Calu3 (cell line): ENCODE results near the gene PDLIM3. TPM values are rescaled to one million over a fixed set of nuclear protein-coding genes. Genes with fewer than 3 reads are reported as not detected.

ENCODE experiments used
- BruUV-seq: library from RNA; stranded (reverse); fragments of 400-500 nt; replicated peaks from 2 replicates; lab custom pipeline; 2021; lab: Mats Ljungman, UMichigan
- CTCF ChIA-PET: fragments of 300-600 bp; sonication (Branson Sonifier 250); formaldehyde crosslinking; loops from one replicate; lab custom pipeline; 2022; ENCODE audit warnings: antibody characterized with exemption; lab: Charles Lee
- DNase-seq: peaks from one replicate; pipeline ENCODE4 v3.0.0; 2022
- H3K27ac Mint-ChIP-seq: one replicate; pipeline ENCODE4 v1.8.0; 2022; ENCODE audit warnings: mixed read lengths; ENCODE audit not compliant: unreplicated experiment
- H3K27me3 Mint-ChIP-seq: one replicate; pipeline ENCODE4 v1.8.0; 2022; ENCODE audit warnings: mixed read lengths; ENCODE audit not compliant: unreplicated experiment
- H3K36me3 Mint-ChIP-seq: one replicate; pipeline ENCODE4 v1.8.0; 2022; ENCODE audit warnings: mild to moderate bottlenecking, moderate library complexity, mixed read lengths; ENCODE audit not compliant: insufficient read depth, unreplicated experiment
- H3K4me1 Mint-ChIP-seq: one replicate; pipeline ENCODE4 v1.8.0; 2022; ENCODE audit warnings: mild to moderate bottlenecking, low read depth, mixed read lengths; ENCODE audit not compliant: unreplicated experiment
- H3K4me3 Mint-ChIP-seq: one replicate; pipeline ENCODE4 v1.8.0; 2022; ENCODE audit warnings: mild to moderate bottlenecking, low read depth, moderate library complexity, mixed read lengths; ENCODE audit not compliant: unreplicated experiment
- H3K9me3 Mint-ChIP-seq: one replicate; pipeline ENCODE4 v1.8.0; 2022; ENCODE audit warnings: low read depth, mixed read lengths; ENCODE audit not compliant: unreplicated experiment
- CTCF ChIP-seq: fragments of 200-600 bp; IDR thresholded peaks from one replicate; pipeline ENCODE4 v1.8.0; 2022; ENCODE audit warnings: antibody characterized with exemption; ENCODE audit not compliant: unreplicated experiment
- intact Hi-C: fragments of 100-400 bp; cut with micrococcal nuclease; formaldehyde crosslinking; loops from one replicate; pipeline ENCODE4 v1.10.0; 2022; ENCODE audit not compliant: unreplicated experiment
- total RNA-seq: library from RNA; stranded (reverse); gene quantifications from 2 replicates; pipeline ENCODE4 v1.2.3, GENCODE V29; 2022

Gene PDLIM3
- total RNA-seq, 1 experiment from 2014 or later = 0.50 TPM

DNA sequence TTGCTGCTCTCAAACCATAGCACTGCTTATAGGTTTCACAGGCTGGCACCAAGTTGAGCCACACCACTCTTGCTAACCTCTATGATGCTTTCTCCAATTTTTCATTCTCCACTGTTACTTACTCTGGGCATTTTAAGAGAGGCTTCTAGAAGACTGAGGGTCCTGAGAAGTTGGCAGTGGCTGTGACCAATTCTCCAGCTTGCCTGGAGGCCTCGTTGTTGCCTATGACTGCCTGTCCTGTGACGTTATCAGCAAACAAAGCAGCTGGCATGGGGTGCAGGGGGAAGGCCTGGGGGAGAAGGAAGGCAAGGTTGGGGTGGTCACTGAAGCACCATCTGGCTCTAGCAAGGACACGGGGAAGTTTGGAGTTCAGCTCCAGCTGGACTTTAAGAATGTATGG is 30.4 kb upstream of the PDLIM3 start:
- CTCF ChIA-PET = no interaction called here
- no peak for DNase-seq
- H3K4me3 Mint-ChIP-seq = no peak overlapping the region
- no peak for TF ChIP-seq CTCF
- H3K36me3 Mint-ChIP-seq = no peaks in the 10 kb centered on the region
- H3K9me3 Mint-ChIP-seq = no peaks in the 10 kb centered on the region
- no peaks in the 10 kb centered on the region for H3K27me3 Mint-ChIP-seq
- intact Hi-C loops = no loop called here
- no peak overlapping the region for H3K27ac Mint-ChIP-seq
- no TSS peak for BruUV-seq
- H3K4me1 Mint-ChIP-seq = peaks cover 13% of the 10 kb centered on the region

- TF ChIP-seq CTCF = no peak
- Mint-ChIP-seq H3K36me3 (no peaks in the 10 kb centered on the region), H3K4me1 (peaks cover 24% of the 10 kb centered on the region), H3K9me3 (no peaks in the 10 kb centered on the region), H3K27ac (no peak overlapping the region), H3K27me3 (no peaks in the 10 kb centered on the region), H3K4me3 (no peak overlapping the region)
- BruUV-seq = no TSS peak
- CTCF ChIA-PET = no interaction called here
- intact Hi-C loops = no loop called here
- no peak for DNase-seq
Observed at GRCh38 chr4:185564349-185564748, 29.0 kb upstream of the PDLIM3 start.

- intact Hi-C loops = no loop called here
- BruUV-seq = no TSS peak
- Mint-ChIP-seq H3K9me3 (no peaks in the 10 kb centered on the region), H3K36me3 (no peaks in the 10 kb centered on the region), H3K27me3 (no peaks in the 10 kb centered on the region), H3K4me1 (peaks cover 27% of the 10 kb centered on the region), H3K27ac (no peak overlapping the region), H3K4me3 (no peak overlapping the region)
- no peak for DNase-seq
- CTCF ChIA-PET = no interaction called here
- no peak for TF ChIP-seq CTCF
Observed at GRCh38 chr4:185562531-185562930, 27.2 kb upstream of the PDLIM3 start.

DNA sequence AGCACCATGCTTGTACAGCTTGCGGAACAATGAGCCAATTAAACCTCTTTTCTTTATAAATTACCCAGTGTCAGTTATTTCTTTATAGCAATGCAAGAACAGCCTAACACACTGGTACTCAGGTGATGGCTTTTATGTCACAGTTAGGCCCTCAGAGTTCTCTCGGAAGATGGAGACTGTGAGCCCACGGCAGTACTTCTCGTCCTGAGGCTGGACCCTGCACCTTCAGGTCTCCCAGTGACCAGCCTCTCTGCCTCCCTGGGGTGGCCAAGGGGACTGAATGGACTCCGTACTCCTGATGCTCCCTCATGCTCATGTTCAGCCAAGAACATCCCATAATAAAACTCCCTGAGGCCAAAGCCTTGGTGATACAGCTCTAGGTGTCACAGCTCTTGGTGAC is 25.0 kb upstream of the PDLIM3 start:
- Mint-ChIP-seq H3K36me3 (no peaks in the 10 kb centered on the region), H3K4me3 (no peak overlapping the region), H3K9me3 (no peaks in the 10 kb centered on the region), H3K4me1 (peaks cover 16% of the 10 kb centered on the region), H3K27me3 (no peaks in the 10 kb centered on the region), H3K27ac (peak overlapping the region; percentile 70)
- CTCF ChIA-PET = interaction anchor here (1.0 kb wide), 1 partner anchor 16 kb away, joined by 3 read pairs; no protein-coding TSS in a partner anchor
- intact Hi-C loops = no loop called here
- no peak for DNase-seq
- TF ChIP-seq CTCF = no peak
- BruUV-seq = no TSS peak
